Measurements from ENCODE around the gene MMP28. TPM values are rescaled to one million over a fixed set of nuclear protein-coding genes. Genes with fewer than 3 reads are reported as not detected.

The MMP28 gene
- total RNA-seq, 1 donor from 2014 or later = 0.17 TPM

GRCh38 chr17:35812456-35812855 lies 17.0 kb upstream of the MMP28 start:
- no peaks in the 10 kb centered on the region for H3K36me3 ChIP-seq (ENCODE audit: control insufficient read depth, insufficient read depth, low read length)
- no peak for TF ChIP-seq CTCF (IDR thresholded peaks at IDR 0.05; ENCODE audit: insufficient read depth, low read length, poor library complexity, severe bottlenecking)
- no peak overlapping the region for H3K4me3 ChIP-seq (ENCODE audit: low read depth, low read length)
- no peaks in the 10 kb centered on the region for H3K27me3 ChIP-seq (ENCODE audit: control insufficient read depth, insufficient read depth, low read length)
- DNase-seq (ENCODE audit: low read depth) = no peak

- TF ChIP-seq CTCF (IDR thresholded peaks at IDR 0.05; ENCODE audit: insufficient read depth, low read length, poor library complexity, severe bottlenecking) = no peak
- Histone ChIP-seq H3K27me3 (ENCODE audit: control insufficient read depth, insufficient read depth, low read length) (no peaks in the 10 kb centered on the region), H3K36me3 (ENCODE audit: control insufficient read depth, insufficient read depth, low read length) (no peaks in the 10 kb centered on the region), H3K4me3 (ENCODE audit: low read depth, low read length) (no peak overlapping the region)
- DNase-seq (ENCODE audit: low read depth) = no peak
These were observed 16.3 kb upstream of the MMP28 start for GRCh38 chr17:35811759-35812158.

GRCh38 chr17:35809855-35810461 lies 14.5 kb upstream of the MMP28 start:
- Histone ChIP-seq H3K27me3 (ENCODE audit: control insufficient read depth, insufficient read depth, low read length) (no peaks in the 10 kb centered on the region), H3K4me3 (ENCODE audit: low read depth, low read length) (peak overlapping the region; percentile 64), H3K36me3 (ENCODE audit: control insufficient read depth, insufficient read depth, low read length) (no peaks in the 10 kb centered on the region)
- no peak for TF ChIP-seq CTCF (IDR thresholded peaks at IDR 0.05; ENCODE audit: insufficient read depth, low read length, poor library complexity, severe bottlenecking)
- no peak for DNase-seq (ENCODE audit: low read depth)

- TF ChIP-seq CTCF (IDR thresholded peaks at IDR 0.05; ENCODE audit: insufficient read depth, low read length, poor library complexity, severe bottlenecking) = peak; percentile 88
- H3K4me3 ChIP-seq (ENCODE audit: low read depth, low read length) = peak within 1 kb of the TSS; percentile 64
- H3K27me3 ChIP-seq (ENCODE audit: control insufficient read depth, insufficient read depth, low read length) = no peaks in the 10 kb centered on the region
- H3K36me3 ChIP-seq (ENCODE audit: control insufficient read depth, insufficient read depth, low read length) = no peaks in the 10 kb centered on the region
- DNase-seq (ENCODE audit: low read depth) = peak; percentile 86
These were observed 13.8 kb upstream of the MMP28 start, which contains the start of gene TAF15 for GRCh38 chr17:35808962-35809854. TSS of gene TAF15 (plus strand) at chr17:35809484. CDS start at chr17:35809570, 86 bp downstream.

- Histone ChIP-seq H3K27me3 (ENCODE audit: control insufficient read depth, insufficient read depth, low read length) (no peaks in the 10 kb centered on the region), H3K4me3 (ENCODE audit: low read depth, low read length) (peak overlapping the region; percentile 64), H3K36me3 (ENCODE audit: control insufficient read depth, insufficient read depth, low read length) (no peaks in the 10 kb centered on the region)
- no peak for TF ChIP-seq CTCF (IDR thresholded peaks at IDR 0.05; ENCODE audit: insufficient read depth, low read length, poor library complexity, severe bottlenecking)
- no peak for DNase-seq (ENCODE audit: low read depth)
These were observed 13.0 kb upstream of the MMP28 start for GRCh38 chr17:35808240-35808961.
